ENCODE data around the gene ZNF749. TPM values are rescaled to one million over a fixed set of nuclear protein-coding genes. Genes with fewer than 3 reads are reported as not detected.

Gene ZNF749
- total RNA-seq = 10 to 100 TPM; 25.0 to 28.5 TPM
- 11.5 TPM for polyA plus RNA-seq (2013, experiment 1 of 2)
- polyA plus RNA-seq (2013, experiment 2 of 2) = 13.4 TPM
- long read RNA-seq, experiment 1, partial matches to known transcripts = 0 of 4 reads
- long read RNA-seq, experiment 1, other reads (novel, unspliced or antisense) = 4 of 4 reads
- long read RNA-seq, experiment 2, partial matches to known transcripts = 0 of 8 reads
- long read RNA-seq, experiment 2, other reads (novel, unspliced or antisense) = 5 of 8 reads
- long read RNA-seq, experiment 3, transcript ZNF749-201 (3 exons, 2,587 nt) = major isoform, 6 of 30 reads
- long read RNA-seq, experiment 3, partial matches to known transcripts = 0 of 30 reads
- long read RNA-seq, experiment 3, other reads (novel, unspliced or antisense) = 22 of 30 reads
- long read RNA-seq, experiment 4, partial matches to known transcripts = 0 of 2 reads
- long read RNA-seq, experiment 4, other reads (novel, unspliced or antisense) = 1 of 2 reads

DNA sequence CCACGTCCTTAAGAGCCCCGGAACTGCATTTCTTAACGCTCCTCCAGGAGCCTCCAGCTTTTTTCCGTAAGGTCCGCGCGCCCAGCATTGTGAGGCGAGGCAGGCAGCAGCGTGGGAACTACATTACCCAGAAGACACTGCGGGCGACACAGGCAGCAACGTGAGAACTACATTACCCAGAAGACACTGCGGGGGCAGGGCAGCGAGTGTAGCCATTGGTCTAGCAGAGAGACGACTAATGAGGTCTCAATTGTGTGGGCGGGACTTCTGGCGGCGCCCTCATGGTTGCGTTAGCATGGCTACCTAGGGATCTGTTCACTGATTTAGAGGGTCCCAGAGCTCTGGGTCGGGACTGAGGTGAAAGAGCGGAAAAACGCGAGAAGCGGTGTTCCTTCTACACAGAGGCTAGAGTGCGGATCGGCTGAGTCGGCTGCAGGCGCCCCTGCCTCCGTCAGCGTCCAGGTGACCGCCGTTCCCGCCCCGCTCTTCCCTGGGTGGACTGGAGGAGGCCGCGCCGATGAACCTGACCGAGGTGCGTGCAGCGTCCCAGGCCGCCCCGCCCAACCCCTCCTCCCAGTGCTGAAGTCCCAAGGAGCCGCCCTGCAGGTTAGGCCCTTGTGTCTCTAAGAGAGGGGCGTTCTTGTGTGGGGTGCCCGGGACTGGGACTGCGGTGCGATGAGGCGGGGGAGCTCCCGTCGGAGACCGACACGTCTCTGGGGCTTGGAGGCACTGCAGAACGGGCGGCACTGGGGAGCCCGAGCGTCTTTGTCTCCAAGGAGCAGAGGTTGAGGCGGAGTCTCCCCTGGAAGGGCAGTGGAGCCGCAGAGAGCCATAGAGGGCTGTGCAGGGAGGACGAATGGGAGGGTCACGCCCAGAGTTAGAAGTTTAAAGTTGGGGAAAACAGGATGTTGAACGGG is at the start of gene ZNF749:
Gene ZNF749 (plus strand): TSS at position 264 of the 917 bp plus-strand sequence. CDS start 254 bp downstream, at position 518.
- peak within 1 kb of the TSS; percentile 90 for H3K4me3 Mint-ChIP-seq
- Histone ChIP-seq H3K4me3 (ENCODE audit: low read length) (peak within 1 kb of the TSS; percentile 92), H3K9me3 (ENCODE audit: control insufficient read depth, low read length) (no peaks in the 10 kb centered on the region), H3K4me1 (ENCODE audit: control insufficient read depth, insufficient read depth, low read length) (no peaks in the 10 kb centered on the region), H3K27me3 (ENCODE audit: control insufficient read depth, insufficient read depth, low read length, poor library complexity, severe bottlenecking) (no peaks in the 10 kb centered on the region), H3K36me3 (ENCODE audit: control insufficient read depth, insufficient read depth, low read length) (peaks cover 18% of the 10 kb centered on the region), H3K27ac (ENCODE audit: low read depth, low read length) (peak within 1 kb of the TSS; percentile 59), H3K9ac (ENCODE audit: extremely low read depth, low read length, poor library complexity, severe bottlenecking) (peak within 1 kb of the TSS; percentile 47)
- peaks cover 8% of the 10 kb centered on the region for H3K9me3 Mint-ChIP-seq
- H3K36me3 Mint-ChIP-seq (ENCODE audit: low read depth) = peaks cover 18% of the 10 kb centered on the region
- TF ChIP-seq CTCF (conservative IDR thresholded peaks at IDR 0.05) = no peak
- no peaks in the 10 kb centered on the region for H3K27me3 Mint-ChIP-seq (ENCODE audit: insufficient read depth)
- peak within 1 kb of the TSS; percentile 98 for H3K27ac Mint-ChIP-seq
- peaks cover 20% of the 10 kb centered on the region for H3K4me1 Mint-ChIP-seq
- peak; percentile 99 for DNase-seq
- 0% methylated on average over 39 to 59 of the region's 61 CpGs for WGBS, 2 experiments (ENCODE audit: insufficient coverage in 1 of 2, insufficient read length in 1 of 2)

- H3K27ac Mint-ChIP-seq = peak overlapping the region; percentile 94
- no peak for DNase-seq
These were observed 45.9 kb upstream of the ZNF749 start for GRCh38 chr19:57389194-57389729.

More at GRCh38 chr19:57389194-57389729, 45.9 kb upstream of the ZNF749 start:
- TF ChIP-seq CTCF (conservative IDR thresholded peaks at IDR 0.05) = no peak
- no peaks in the 10 kb centered on the region for H3K9me3 ChIP-seq (ENCODE audit: control insufficient read depth, low read length)
- peak overlapping the region; percentile 98 for H3K4me3 ChIP-seq (ENCODE audit: low read length)
- H3K9me3 Mint-ChIP-seq = peaks cover 4% of the 10 kb centered on the region
- H3K27me3 Mint-ChIP-seq (ENCODE audit: insufficient read depth) = peaks cover 21% of the 10 kb centered on the region
- peak overlapping the region; percentile 7 for H3K27ac ChIP-seq (ENCODE audit: low read depth, low read length)
- H3K36me3 Mint-ChIP-seq (ENCODE audit: low read depth) = peaks cover 16% of the 10 kb centered on the region
- peaks cover 14% of the 10 kb centered on the region for H3K27me3 ChIP-seq (ENCODE audit: control insufficient read depth, insufficient read depth, low read length, poor library complexity, severe bottlenecking)
- H3K36me3 ChIP-seq (ENCODE audit: control insufficient read depth, insufficient read depth, low read length) = peaks cover 4% of the 10 kb centered on the region
- H3K4me1 Mint-ChIP-seq = peaks cover 12% of the 10 kb centered on the region
- no peaks in the 10 kb centered on the region for H3K4me1 ChIP-seq (ENCODE audit: control insufficient read depth, insufficient read depth, low read length)
- 61 to 64% methylated on average over 6 to 11 of the region's 11 CpGs for WGBS, 2 experiments (ENCODE audit: insufficient coverage in 1 of 2, insufficient read length in 1 of 2)
- no peak overlapping the region for H3K9ac ChIP-seq (ENCODE audit: extremely low read depth, low read length, poor library complexity, severe bottlenecking)
- peak overlapping the region; percentile 82 for H3K4me3 Mint-ChIP-seq
